ENCODE measurements around the gene AP5B1.

The AP5B1 gene

GRCh38 chr11:65798882-65799281 lies 18.1 kb upstream of the AP5B1 start:
- DNase-seq, result no peak

GRCh38 chr11:65797711-65798110 lies 16.9 kb upstream of the AP5B1 start:
- DNase-seq, result no peak

- DNase-seq, result no peak
Measured at GRCh38 chr11:65796726-65797601, 16.2 kb upstream of the AP5B1 start.

- DNase-seq, result no peak
Measured at GRCh38 chr11:65794570-65795510, 14.1 kb upstream of the AP5B1 start.

GRCh38 chr11:65793625-65794400 lies 13.0 kb upstream of the AP5B1 start:
- DNase-seq, result no peak

- DNase-seq, result no peak
Measured at GRCh38 chr11:65793144-65793581, 12.4 kb upstream of the AP5B1 start.

GRCh38 chr11:65792456-65792855 lies 11.7 kb upstream of the AP5B1 start:
- DNase-seq, result no peak

- DNase-seq, result peak; percentile 72
Measured at GRCh38 chr11:65791719-65792213, 11.0 kb upstream of the AP5B1 start.

- no peak for DNase-seq
Measured at GRCh38 chr11:65790902-65791650, 10.3 kb upstream of the AP5B1 start.

GRCh38 chr11:65790104-65790901 lies 9.5 kb upstream of the AP5B1 start:
- DNase-seq, result no peak

- no peak for DNase-seq
Measured at GRCh38 chr11:65789230-65790103, 8.7 kb upstream of the AP5B1 start.

- no peak for DNase-seq
Measured at GRCh38 chr11:65788821-65789220, 8.0 kb upstream of the AP5B1 start.

GRCh38 chr11:65787649-65788622 lies 7.2 kb upstream of the AP5B1 start:
- no peak for DNase-seq

- DNase-seq, result no peak
Measured at GRCh38 chr11:65786786-65787636, 6.2 kb upstream of the AP5B1 start, which contains the start of gene OVOL1. Gene OVOL1 (plus strand): TSS chr11:65787063. CDS start chr11:65787374, 311 bp downstream.

- DNase-seq, result no peak
Measured at GRCh38 chr11:65786008-65786785, 5.4 kb upstream of the AP5B1 start.

GRCh38 chr11:65785319-65786007 lies 4.7 kb upstream of the AP5B1 start:
- no peak for DNase-seq

Measured in stimulated activated CD8-positive, alpha-beta memory T cell treated with anti-CD3 and anti-CD28 coated beads, Interleukin-4, amount 100 ng/mL, for 48 hours (primary cell).